Fibroblast of pulmonary artery (primary cell): ENCODE measurements around the gene C9orf85.

Experiments used
- DNase-seq: peaks from one replicate; pipeline ENCODE4 v3.0.0-alpha.2; 2010; ENCODE audit warnings: low read depth
- H3K4me3 ChIP-seq: replicated peaks from 2 replicates; pipeline ENCODE4 v1.5.1; 2011; ENCODE audit warnings: low read depth, mild to moderate bottlenecking, control low read depth, low read length, moderate library complexity
- TF ChIP-seq, protein P1 (sequence below): IDR thresholded peaks from 2 replicates; pipeline ENCODE4 v1.5.1; 2011; ENCODE audit warnings: mild to moderate bottlenecking, control low read depth, low read length, inconsistent platforms; ENCODE audit errors: missing control alignments

Gene C9orf85

GRCh38 chr9:71965403-71965802 is 54.0 kb downstream of the C9orf85 start:
- DNase-seq: no peak
- TF ChIP-seq, protein P1, sequence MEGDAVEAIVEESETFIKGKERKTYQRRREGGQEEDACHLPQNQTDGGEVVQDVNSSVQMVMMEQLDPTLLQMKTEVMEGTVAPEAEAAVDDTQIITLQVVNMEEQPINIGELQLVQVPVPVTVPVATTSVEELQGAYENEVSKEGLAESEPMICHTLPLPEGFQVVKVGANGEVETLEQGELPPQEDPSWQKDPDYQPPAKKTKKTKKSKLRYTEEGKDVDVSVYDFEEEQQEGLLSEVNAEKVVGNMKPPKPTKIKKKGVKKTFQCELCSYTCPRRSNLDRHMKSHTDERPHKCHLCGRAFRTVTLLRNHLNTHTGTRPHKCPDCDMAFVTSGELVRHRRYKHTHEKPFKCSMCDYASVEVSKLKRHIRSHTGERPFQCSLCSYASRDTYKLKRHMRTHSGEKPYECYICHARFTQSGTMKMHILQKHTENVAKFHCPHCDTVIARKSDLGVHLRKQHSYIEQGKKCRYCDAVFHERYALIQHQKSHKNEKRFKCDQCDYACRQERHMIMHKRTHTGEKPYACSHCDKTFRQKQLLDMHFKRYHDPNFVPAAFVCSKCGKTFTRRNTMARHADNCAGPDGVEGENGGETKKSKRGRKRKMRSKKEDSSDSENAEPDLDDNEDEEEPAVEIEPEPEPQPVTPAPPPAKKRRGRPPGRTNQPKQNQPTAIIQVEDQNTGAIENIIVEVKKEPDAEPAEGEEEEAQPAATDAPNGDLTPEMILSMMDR: no peak
- H3K4me3 ChIP-seq: no peak overlapping the region

DNA sequence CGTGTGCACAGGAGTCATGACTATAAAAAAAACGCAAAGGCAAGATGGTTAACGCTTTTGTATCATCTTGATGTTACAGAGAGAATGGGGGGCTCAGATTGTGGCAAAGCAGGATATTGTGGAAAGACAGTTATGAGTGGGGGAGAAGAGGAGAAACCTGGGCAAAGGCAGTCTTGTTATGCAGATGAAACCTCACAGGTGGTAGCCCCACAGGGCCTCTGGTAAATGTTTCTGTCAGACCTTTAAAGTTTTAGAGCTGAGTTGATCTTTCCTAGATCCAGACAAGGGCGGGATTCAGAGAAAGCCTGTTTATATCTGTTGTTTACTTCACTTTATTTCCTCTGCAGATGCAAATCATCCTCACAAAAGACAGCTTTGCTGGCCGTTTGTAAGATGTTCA is 55.2 kb downstream of the C9orf85 start:
- no peak overlapping the region for H3K4me3 ChIP-seq
- DNase-seq: no peak
- TF ChIP-seq, protein P1: no peak

DNA sequence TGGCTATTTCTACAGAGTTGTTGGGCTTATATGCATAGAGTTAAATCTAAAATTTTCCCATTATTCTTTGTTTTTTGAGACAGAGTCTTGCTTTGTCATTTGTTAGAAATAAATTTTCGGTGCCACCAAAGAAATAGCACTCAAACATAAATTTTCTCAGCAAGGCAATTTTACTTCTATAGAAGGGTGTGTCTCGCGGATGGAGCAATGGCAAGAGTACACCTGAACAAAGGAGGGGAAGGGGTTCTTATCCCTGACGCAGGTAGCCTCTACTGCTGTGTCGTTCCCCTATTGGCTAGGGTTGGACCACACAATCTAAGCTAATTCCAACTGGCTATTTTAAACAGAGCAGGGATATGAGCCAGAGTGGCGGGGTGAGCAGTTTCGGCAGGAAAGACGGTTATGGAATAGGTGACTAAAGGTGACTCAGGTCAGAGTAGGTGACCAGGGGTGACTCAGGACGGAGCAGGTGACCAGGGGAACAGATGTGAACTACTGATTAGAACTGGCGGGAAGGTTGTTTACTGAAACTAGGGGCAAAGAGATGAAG is 57.2 kb downstream of the C9orf85 start:
- no peak for DNase-seq
- TF ChIP-seq, protein P1: no peak

GRCh38 chr9:71975833-71976232 is 64.4 kb downstream of the C9orf85 start:
- H3K4me3 ChIP-seq: no peak overlapping the region
- TF ChIP-seq, protein P1: peak; percentile 17
- peak; percentile 18 for DNase-seq

More for the DNA sequence above, 57.2 kb downstream of the C9orf85 start:
- no peak overlapping the region for H3K4me3 ChIP-seq

DNA sequence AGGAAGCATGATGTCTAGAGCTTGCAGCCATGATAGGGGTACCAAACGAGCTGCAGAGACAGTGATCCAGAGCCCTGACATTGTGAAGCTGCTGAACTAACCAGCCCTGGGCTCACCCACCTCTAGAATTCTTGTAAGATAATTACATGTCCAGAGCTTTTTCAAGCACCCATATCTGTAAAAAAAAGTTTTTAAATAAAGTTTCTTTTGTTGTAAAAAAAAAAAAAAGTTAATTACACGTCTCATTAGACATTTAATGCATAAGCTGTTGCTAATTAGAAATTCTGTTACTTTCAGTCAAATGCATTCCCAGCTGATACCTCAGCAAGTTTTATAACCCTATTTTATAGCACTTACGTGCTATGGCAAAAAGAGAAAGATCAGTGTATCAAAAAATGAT is 65.6 kb downstream of the C9orf85 start:
- H3K4me3 ChIP-seq: no peak overlapping the region
- TF ChIP-seq, protein P1: no peak

GRCh38 chr9:71980266-71981190 is 69.1 kb downstream of the C9orf85 start:
- TF ChIP-seq, protein P1: no peak
- no peak for DNase-seq

More for the DNA sequence above, 65.6 kb downstream of the C9orf85 start:
- DNase-seq: no peak

More at GRCh38 chr9:71980266-71981190, 69.1 kb downstream of the C9orf85 start:
- H3K4me3 ChIP-seq: no peak overlapping the region
